Measurements from ENCODE around the gene QPCT. TPM values are rescaled to one million over a fixed set of nuclear protein-coding genes. Genes with fewer than 3 reads are reported as not detected.
"Not testable (repeated sequence)": the region's sequence is repeated elsewhere in the genome, so short reads cannot be mapped to it uniquely, and the experiment has no call there.

The QPCT gene
- 16.6 TPM for total RNA-seq
- polyA plus RNA-seq (ENCODE audit: insufficient read depth, low read depth, low replicate concordance), result 10.4 TPM
- long read RNA-seq, donor 1, transcript QPCT-201 (7 exons, 1,739 nt), result major isoform, 7 of 8 reads
- long read RNA-seq, donor 1, partial matches to known transcripts, result 0 of 8 reads
- long read RNA-seq, donor 1, other reads (novel, unspliced or antisense), result 0 of 8 reads
- long read RNA-seq, donor 2, partial matches to known transcripts, result 0 of 4 reads
- long read RNA-seq, donor 2, other reads (novel, unspliced or antisense), result 0 of 4 reads
- long read RNA-seq, donor 3, partial matches to known transcripts, result 0 of 2 reads
- long read RNA-seq, donor 3, other reads (novel, unspliced or antisense), result 0 of 2 reads
- long read RNA-seq, donor 4, transcript QPCT-201 (7 exons, 1,739 nt), result major isoform, 5 of 5 reads
- long read RNA-seq, donor 4, partial matches to known transcripts, result 0 of 5 reads
- long read RNA-seq, donor 4, other reads (novel, unspliced or antisense), result 0 of 5 reads
- long read RNA-seq, donor 5, result 0 reads
- long read RNA-seq, donor 6, partial matches to known transcripts, result 0 of 5 reads
- long read RNA-seq, donor 6, other reads (novel, unspliced or antisense), result 0 of 5 reads
- long read RNA-seq, donor 7, transcript QPCT-201 (7 exons, 1,739 nt), result major isoform, 28 of 31 reads
- long read RNA-seq, donor 7, partial matches to known transcripts, result 2 of 31 reads
- long read RNA-seq, donor 7, other reads (novel, unspliced or antisense), result 1 of 31 reads
- long read RNA-seq, donor 8, partial matches to known transcripts, result 0 of 2 reads
- long read RNA-seq, donor 8, other reads (novel, unspliced or antisense), result 0 of 2 reads
- long read RNA-seq, donor 9, partial matches to known transcripts, result 0 of 4 reads
- long read RNA-seq, donor 9, other reads (novel, unspliced or antisense), result 0 of 4 reads
- long read RNA-seq, donor 10, partial matches to known transcripts, result 0 of 3 reads
- long read RNA-seq, donor 10, other reads (novel, unspliced or antisense), result 0 of 3 reads

DNA sequence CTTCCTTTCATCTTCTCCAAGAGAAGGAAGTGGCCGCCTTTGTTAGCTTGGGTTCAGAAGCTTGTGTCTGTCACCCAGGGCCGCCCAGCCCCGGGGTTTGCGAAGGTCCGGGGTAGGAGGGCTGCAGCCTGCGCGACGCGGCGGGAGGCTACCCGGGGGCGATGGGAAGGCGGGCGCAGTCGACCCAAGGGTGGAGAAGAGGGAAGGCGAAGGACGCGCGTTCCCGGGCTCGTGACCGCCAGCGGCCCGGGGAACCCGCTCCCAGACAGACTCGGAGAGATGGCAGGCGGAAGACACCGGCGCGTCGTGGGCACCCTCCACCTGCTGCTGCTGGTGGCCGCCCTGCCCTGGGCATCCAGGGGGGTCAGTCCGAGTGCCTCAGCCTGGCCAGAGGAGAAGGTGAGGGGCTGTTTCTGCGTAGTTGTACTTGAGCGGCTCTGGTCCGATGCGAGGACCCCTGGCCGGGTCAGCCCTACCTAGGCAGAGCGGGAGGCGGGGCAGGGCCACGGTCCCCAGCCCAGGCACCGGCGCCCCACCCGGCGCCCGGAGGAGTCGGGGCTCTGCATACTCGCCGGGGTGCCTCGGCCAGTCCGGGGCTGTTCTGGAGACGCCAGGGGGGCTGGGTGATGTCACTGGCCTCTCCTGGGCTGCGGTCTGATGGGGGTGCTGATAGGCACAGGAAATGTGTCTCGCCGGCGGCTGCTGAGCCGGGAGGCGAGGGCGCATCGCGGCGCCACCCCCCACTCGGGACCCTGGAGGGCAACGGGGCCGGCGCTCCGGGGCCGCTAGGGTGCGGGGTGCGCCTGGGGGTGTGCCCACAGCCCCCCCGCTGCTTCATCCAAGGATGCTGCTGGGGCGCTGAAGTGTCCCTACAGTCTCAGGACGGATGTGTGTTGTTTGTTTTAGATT lies at the start of gene QPCT:
QPCT (plus strand) TSS at position 178 of the 909 bp plus-strand sequence; CDS start at position 280, 102 bp downstream.
- Histone ChIP-seq H3K9ac (ENCODE audit: low read length in 3 of 3) (peak within 1 kb of the TSS in 2 of 3 donors; percentile 10 to 38), H3K9me3 (ENCODE audit: control insufficient read depth in 2 of 3, insufficient read depth in 1 of 3, low read length in 3 of 3) (no peaks in the 10 kb centered on the region), H3K36me3 (ENCODE audit: control insufficient read depth in 2 of 3, insufficient read depth in 3 of 3, low read length in 3 of 3) (no peaks in the 10 kb centered on the region), H3K27me3 (ENCODE audit: control insufficient read depth, insufficient read depth, low read length) (no peaks in the 10 kb centered on the region), H3K4me3 (ENCODE audit: low read length in 3 of 3) (peak within 1 kb of the TSS; percentile 28 to 63 (median 60)), H3K4me1 (ENCODE audit: control insufficient read depth in 2 of 3, insufficient read depth in 2 of 3, low read depth in 1 of 3, low read length in 3 of 3) (peaks cover 0 to under 1% (median under 1%) of the 10 kb centered on the region in 3 donors), H3K27ac (ENCODE audit: low read depth in 2 of 2, low read length in 2 of 2) (no peak within 1 kb of the TSS)
- no peak for TF ChIP-seq CTCF (IDR thresholded peaks at IDR 0.05; ENCODE audit: borderline replicate concordance, extremely low read depth, insufficient read depth)
- FAIRE-seq, result no peak
- intact Hi-C loops (cut with DNase I), result no loop called here
- DNase-seq, result peak; percentile 62 to 84 (median 77)

- H3K9me3 ChIP-seq (ENCODE audit: control insufficient read depth in 2 of 3, insufficient read depth in 1 of 3, low read length in 3 of 3); FAIRE-seq; intact Hi-C loops (cut with DNase I): not testable (repeated sequence)
These were observed 49.6 kb upstream of the QPCT start for GRCh38 chr2:37294858-37295257.

DNA sequence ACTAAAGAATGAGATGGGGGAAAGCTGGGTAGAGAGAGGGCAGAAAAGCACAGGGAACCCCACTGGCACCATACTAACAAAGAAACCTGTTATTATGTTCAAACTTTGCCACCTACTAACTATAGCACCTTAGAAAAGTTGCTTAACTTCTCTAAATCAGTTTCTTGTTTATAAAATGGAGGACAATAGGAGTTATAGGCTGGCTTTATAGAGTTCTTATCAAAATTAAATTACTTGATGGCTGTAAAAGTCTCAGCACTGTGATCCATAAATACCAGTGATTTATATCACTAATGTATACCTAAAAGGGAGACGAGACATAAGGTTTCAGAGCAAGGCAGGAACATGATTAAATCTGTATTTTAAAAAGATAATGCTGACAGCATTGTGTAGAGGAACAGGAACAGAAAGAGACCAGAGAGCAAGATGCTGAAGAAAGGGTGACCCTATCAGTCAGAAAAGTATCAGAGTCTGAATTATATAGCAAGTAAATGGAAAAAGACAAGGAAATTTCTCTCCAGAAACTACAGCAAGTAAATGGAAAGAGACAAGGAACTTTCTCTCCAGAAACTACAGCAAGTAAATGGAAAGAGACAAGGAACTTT lies 48.9 kb upstream of the QPCT start:
- Histone ChIP-seq H3K4me3 (ENCODE audit: low read length in 3 of 3) (no peak overlapping the region), H3K27ac (ENCODE audit: low read depth in 2 of 2, low read length in 2 of 2) (no peak overlapping the region), H3K4me1 (ENCODE audit: control insufficient read depth in 2 of 3, insufficient read depth in 2 of 3, low read depth in 1 of 3, low read length in 3 of 3) (no peaks in the 10 kb centered on the region), H3K9me3 (ENCODE audit: control insufficient read depth in 2 of 3, insufficient read depth in 1 of 3, low read length in 3 of 3) (no peaks in the 10 kb centered on the region), H3K36me3 (ENCODE audit: control insufficient read depth in 2 of 3, insufficient read depth in 3 of 3, low read length in 3 of 3) (peaks cover 0 to 2% (median 0%) of the 10 kb centered on the region in 3 donors), H3K27me3 (ENCODE audit: control insufficient read depth, insufficient read depth, low read length) (no peaks in the 10 kb centered on the region), H3K9ac (ENCODE audit: low read length in 3 of 3) (no peak overlapping the region)
- intact Hi-C loops (cut with DNase I), result no loop called here
- FAIRE-seq, result no peak
- TF ChIP-seq CTCF (IDR thresholded peaks at IDR 0.05; ENCODE audit: borderline replicate concordance, extremely low read depth, insufficient read depth), result no peak
- no peak for DNase-seq

More at GRCh38 chr2:37294858-37295257, 49.6 kb upstream of the QPCT start:
- not testable (repeated sequence) for H3K9ac ChIP-seq (ENCODE audit: low read length in 3 of 3); H3K4me1 ChIP-seq (ENCODE audit: control insufficient read depth in 2 of 3, insufficient read depth in 2 of 3, low read depth in 1 of 3, low read length in 3 of 3); H3K4me3 ChIP-seq (ENCODE audit: low read length in 3 of 3); H3K27me3 ChIP-seq (ENCODE audit: control insufficient read depth, insufficient read depth, low read length); DNase-seq; H3K36me3 ChIP-seq (ENCODE audit: control insufficient read depth in 2 of 3, insufficient read depth in 3 of 3, low read length in 3 of 3); H3K27ac ChIP-seq (ENCODE audit: low read depth in 2 of 2, low read length in 2 of 2)
